Osteoblast (primary cell): ENCODE data around the gene LAMA4. TPM values are rescaled to one million over a fixed set of nuclear protein-coding genes. Genes with fewer than 3 reads are reported as not detected.

Experiments used
- DNase-seq: peaks from one replicate; pipeline ENCODE4 v3.0.0; 2011; ENCODE audit warnings: low spot score, mixed read lengths; ENCODE audit not compliant: insufficient read length; ENCODE audit errors: missing footprints
- H2AFZ ChIP-seq: 2 replicates; pipeline ENCODE4 v1.6.0; 2011; ENCODE audit warnings: mild to moderate bottlenecking, low read length
- H3K27ac ChIP-seq: 2 replicates; pipeline ENCODE4 v1.5.1; 2011; ENCODE audit warnings: mild to moderate bottlenecking, low read depth, low read length, moderate library complexity
- H3K27me3 ChIP-seq: 2 replicates; pipeline ENCODE4 v1.6.0; 2012; ENCODE audit warnings: mild to moderate bottlenecking, control low read depth, inconsistent platforms, low read length, moderate library complexity; ENCODE audit not compliant: insufficient read depth
- H3K36me3 ChIP-seq: 2 replicates; pipeline ENCODE4 v1.5.1; 2011; ENCODE audit warnings: mild to moderate bottlenecking, low read length, control low read depth, moderate library complexity; ENCODE audit not compliant: insufficient read depth
- H3K4me1 ChIP-seq: 2 replicates; pipeline ENCODE4 v1.5.1; 2011; ENCODE audit warnings: mild to moderate bottlenecking, low read length, control low read depth, moderate library complexity; ENCODE audit not compliant: insufficient read depth
- H3K4me2 ChIP-seq: 2 replicates; pipeline ENCODE4 v1.6.0; 2011; ENCODE audit warnings: mild to moderate bottlenecking, low read length; ENCODE audit not compliant: insufficient read depth
- H3K4me3 ChIP-seq: fragments of 200-600 bp; sonication (generic); 3 replicates; pipeline ENCODE4 v1.5.1; 2012; ENCODE audit warnings: mild to moderate bottlenecking, low read length, inconsistent platforms; ENCODE audit not compliant: insufficient read depth
- H3K79me2 ChIP-seq: 2 replicates; pipeline ENCODE4 v1.6.0; 2012; ENCODE audit warnings: mild to moderate bottlenecking, low read length, control low read depth, inconsistent platforms; ENCODE audit not compliant: insufficient read depth
- H3K9me3 ChIP-seq: 2 replicates; pipeline ENCODE4 v1.5.1; 2011; ENCODE audit warnings: low read depth, low read length, control low read depth
- H4K20me1 ChIP-seq: 2 replicates; pipeline ENCODE4 v1.6.0; 2012; ENCODE audit warnings: mild to moderate bottlenecking, low read length, control low read depth; ENCODE audit not compliant: insufficient read depth
- total RNA-seq: library from RNA; depleted of rRNA; stranded (reverse); fragments of >200 nt; gene quantifications from 2 replicates; pipeline ENCODE4 v1.2.3, GENCODE V29; 2012
- TF ChIP-seq, protein P1 (sequence below): IDR thresholded peaks from 2 replicates; pipeline ENCODE4 v1.5.1; 2011; ENCODE audit warnings: mild to moderate bottlenecking, low read depth, low read length, moderate library complexity; ENCODE audit errors: extremely low read depth

Gene LAMA4
- total RNA-seq, 1 donor, result 260 TPM

DNA sequence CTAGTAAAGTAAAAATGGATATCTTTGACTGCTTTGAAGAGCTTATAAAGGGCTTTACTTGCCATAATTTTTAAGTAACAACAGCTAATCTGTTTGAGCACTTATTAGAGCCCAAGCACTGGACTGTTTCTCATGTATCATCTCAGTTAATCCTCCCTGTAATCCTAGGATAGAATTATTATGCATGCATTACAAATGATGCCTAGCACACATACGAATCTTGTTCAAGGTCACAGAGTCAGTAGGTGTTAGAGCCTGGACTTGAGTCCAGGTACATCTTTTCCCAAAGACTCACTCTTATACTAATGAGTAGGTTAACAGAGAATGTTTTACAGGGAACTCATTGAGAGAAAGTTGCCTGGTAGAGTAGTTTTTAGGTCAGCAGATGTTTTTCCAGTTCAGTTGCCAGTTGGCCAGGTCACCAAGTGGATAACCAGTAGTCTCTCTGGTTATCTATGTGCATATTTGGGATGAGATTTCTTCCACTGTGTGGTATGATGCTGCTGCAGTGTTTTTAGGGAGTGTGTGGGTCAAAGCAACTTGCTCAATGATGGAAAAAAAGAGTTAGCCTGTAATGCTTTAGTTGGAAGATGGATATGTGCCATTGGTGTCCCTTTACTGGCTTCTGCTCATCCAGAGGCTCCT is 32.3 kb upstream of the LAMA4 start:
- Histone ChIP-seq H3K4me3 (no peak overlapping the region), H3K4me1 (peaks cover 23% of the 10 kb centered on the region), H3K27me3 (no peaks in the 10 kb centered on the region), H4K20me1 (no peaks in the 10 kb centered on the region), H2AFZ (no peak overlapping the region), H3K79me2 (no peaks in the 10 kb centered on the region), H3K36me3 (no peaks in the 10 kb centered on the region), H3K27ac (no peak overlapping the region), H3K9me3 (no peaks in the 10 kb centered on the region), H3K4me2 (no peak overlapping the region)
- TF ChIP-seq, protein P1, sequence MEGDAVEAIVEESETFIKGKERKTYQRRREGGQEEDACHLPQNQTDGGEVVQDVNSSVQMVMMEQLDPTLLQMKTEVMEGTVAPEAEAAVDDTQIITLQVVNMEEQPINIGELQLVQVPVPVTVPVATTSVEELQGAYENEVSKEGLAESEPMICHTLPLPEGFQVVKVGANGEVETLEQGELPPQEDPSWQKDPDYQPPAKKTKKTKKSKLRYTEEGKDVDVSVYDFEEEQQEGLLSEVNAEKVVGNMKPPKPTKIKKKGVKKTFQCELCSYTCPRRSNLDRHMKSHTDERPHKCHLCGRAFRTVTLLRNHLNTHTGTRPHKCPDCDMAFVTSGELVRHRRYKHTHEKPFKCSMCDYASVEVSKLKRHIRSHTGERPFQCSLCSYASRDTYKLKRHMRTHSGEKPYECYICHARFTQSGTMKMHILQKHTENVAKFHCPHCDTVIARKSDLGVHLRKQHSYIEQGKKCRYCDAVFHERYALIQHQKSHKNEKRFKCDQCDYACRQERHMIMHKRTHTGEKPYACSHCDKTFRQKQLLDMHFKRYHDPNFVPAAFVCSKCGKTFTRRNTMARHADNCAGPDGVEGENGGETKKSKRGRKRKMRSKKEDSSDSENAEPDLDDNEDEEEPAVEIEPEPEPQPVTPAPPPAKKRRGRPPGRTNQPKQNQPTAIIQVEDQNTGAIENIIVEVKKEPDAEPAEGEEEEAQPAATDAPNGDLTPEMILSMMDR, result no peak
- no peak for DNase-seq

DNA sequence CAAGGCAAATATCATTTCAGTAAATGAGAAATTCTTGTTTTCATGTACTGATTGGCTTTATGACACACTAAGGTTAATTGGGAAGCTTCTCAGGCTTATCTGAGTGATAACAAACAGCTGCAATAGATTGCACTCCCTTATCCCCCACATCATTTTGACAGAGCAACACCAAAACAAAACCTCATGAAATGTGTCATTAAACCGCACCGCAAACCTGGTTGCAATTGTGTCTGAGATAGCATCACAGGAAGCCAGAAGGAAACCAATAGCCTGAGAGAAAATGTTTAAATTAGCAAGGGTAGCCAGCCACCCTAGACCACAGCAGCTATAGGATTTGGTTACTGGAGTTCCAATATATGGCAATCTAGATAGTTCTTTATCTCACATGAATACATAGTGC is 31.6 kb upstream of the LAMA4 start:
- Histone ChIP-seq H3K27me3 (no peaks in the 10 kb centered on the region), H4K20me1 (no peaks in the 10 kb centered on the region), H3K79me2 (no peaks in the 10 kb centered on the region), H3K9me3 (no peaks in the 10 kb centered on the region), H3K4me1 (peaks cover 26% of the 10 kb centered on the region), H3K4me3 (no peak overlapping the region), H3K27ac (no peak overlapping the region), H3K4me2 (no peak overlapping the region), H2AFZ (no peak overlapping the region), H3K36me3 (no peaks in the 10 kb centered on the region)
- TF ChIP-seq, protein P1, result no peak
- DNase-seq, result no peak

DNA sequence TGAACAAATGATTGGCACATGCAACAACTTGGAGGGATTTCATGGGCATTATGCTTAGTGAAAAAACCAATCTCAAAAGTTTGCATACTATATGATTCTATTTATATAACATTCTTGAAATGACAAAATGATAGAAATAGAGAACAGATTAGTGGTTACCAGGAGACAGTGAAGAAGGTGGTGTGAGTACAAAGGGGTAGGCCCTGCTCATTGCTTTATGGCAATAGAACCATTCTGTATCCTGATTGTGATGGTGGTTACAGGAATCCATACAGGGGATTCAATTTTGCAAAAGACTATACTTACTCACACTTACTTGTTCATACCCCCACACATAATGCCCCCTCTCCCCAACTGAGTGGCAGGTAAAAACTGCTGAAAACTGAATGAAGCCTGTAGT is 30.2 kb upstream of the LAMA4 start:
- Histone ChIP-seq H3K27me3 (no peaks in the 10 kb centered on the region), H3K4me3 (no peak overlapping the region), H3K79me2 (no peaks in the 10 kb centered on the region), H4K20me1 (no peaks in the 10 kb centered on the region), H2AFZ (no peak overlapping the region), H3K9me3 (no peaks in the 10 kb centered on the region), H3K36me3 (no peaks in the 10 kb centered on the region), H3K4me2 (no peak overlapping the region), H3K27ac (no peak overlapping the region), H3K4me1 (peaks cover 25% of the 10 kb centered on the region)
- no peak for DNase-seq
- TF ChIP-seq, protein P1, result no peak

DNA sequence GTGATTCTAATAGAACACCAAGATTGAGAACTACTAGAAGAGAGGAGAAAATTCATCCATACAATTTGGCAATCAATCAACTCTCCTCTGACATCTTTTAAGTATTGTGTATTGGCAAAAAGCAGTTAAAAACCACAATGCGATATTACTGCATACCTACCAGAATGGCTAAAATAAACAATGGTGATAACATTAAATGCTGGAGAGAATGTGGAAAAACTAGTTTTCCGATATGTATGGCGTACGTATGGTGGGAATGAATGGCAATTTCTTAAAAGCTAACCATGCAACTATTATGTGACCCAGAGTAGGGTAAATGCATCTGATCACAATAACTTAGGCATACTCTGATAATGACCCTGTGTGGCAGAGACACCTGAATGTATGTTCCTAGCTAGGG is 29.3 kb upstream of the LAMA4 start:
- H3K4me1 ChIP-seq, result peaks cover 22% of the 10 kb centered on the region
- H4K20me1 ChIP-seq, result no peaks in the 10 kb centered on the region
- TF ChIP-seq, protein P1, result no peak
- no peaks in the 10 kb centered on the region for H3K79me2 ChIP-seq
- no peaks in the 10 kb centered on the region for H3K36me3 ChIP-seq
- H2AFZ ChIP-seq, result no peak overlapping the region
- no peak for DNase-seq
- H3K4me2 ChIP-seq, result no peak overlapping the region
- H3K27me3 ChIP-seq, result no peaks in the 10 kb centered on the region
- no peak overlapping the region for H3K4me3 ChIP-seq
- no peaks in the 10 kb centered on the region for H3K9me3 ChIP-seq
- no peak overlapping the region for H3K27ac ChIP-seq
